Mucosa of stomach (tissue), 1 donor: ENCODE measurements around the gene ZNF407.

Source experiments
- H3K27me3 ChIP-seq: one replicate; pipeline ENCODE4 v1.7.0; 2013; ENCODE audit warnings: mild to moderate bottlenecking, low read length; ENCODE audit not compliant: control insufficient read depth, insufficient read depth
- H3K36me3 ChIP-seq: one replicate; pipeline ENCODE4 v1.7.0; 2013; ENCODE audit warnings: low read length; ENCODE audit not compliant: control insufficient read depth, insufficient read depth
- H3K4me1 ChIP-seq: one replicate; pipeline ENCODE4 v1.7.0; 2013; ENCODE audit warnings: mild to moderate bottlenecking, low read length; ENCODE audit not compliant: control insufficient read depth, insufficient read depth
- H3K4me3 ChIP-seq: one replicate; pipeline ENCODE4 v1.7.0; 2013; ENCODE audit warnings: low read length
- H3K9ac ChIP-seq: one replicate; pipeline ENCODE4 v1.7.0; 2013; ENCODE audit warnings: mild to moderate bottlenecking, low read length, moderate library complexity
- H3K9me3 ChIP-seq: one replicate; pipeline ENCODE4 v1.7.0; 2013; ENCODE audit warnings: mild to moderate bottlenecking, low read length, moderate library complexity; ENCODE audit not compliant: control insufficient read depth
- donor health status: Pancreatic carcinoma.

Gene ZNF407

GRCh38 chr18:74724186-74724585, 126.5 kb downstream of the ZNF407 start:
- no peaks in the 10 kb centered on the region for H3K9me3 ChIP-seq
- no peak overlapping the region for H3K4me3 ChIP-seq
- no peaks in the 10 kb centered on the region for H3K4me1 ChIP-seq
- no peak overlapping the region for H3K9ac ChIP-seq
- no peaks in the 10 kb centered on the region for H3K27me3 ChIP-seq
- H3K36me3 ChIP-seq = no peaks in the 10 kb centered on the region

GRCh38 chr18:74725690-74726089, 128.0 kb downstream of the ZNF407 start:
- Histone ChIP-seq H3K9me3 (no peaks in the 10 kb centered on the region), H3K9ac (no peak overlapping the region), H3K4me3 (no peak overlapping the region), H3K36me3 (no peaks in the 10 kb centered on the region), H3K27me3 (no peaks in the 10 kb centered on the region), H3K4me1 (no peaks in the 10 kb centered on the region)

DNA sequence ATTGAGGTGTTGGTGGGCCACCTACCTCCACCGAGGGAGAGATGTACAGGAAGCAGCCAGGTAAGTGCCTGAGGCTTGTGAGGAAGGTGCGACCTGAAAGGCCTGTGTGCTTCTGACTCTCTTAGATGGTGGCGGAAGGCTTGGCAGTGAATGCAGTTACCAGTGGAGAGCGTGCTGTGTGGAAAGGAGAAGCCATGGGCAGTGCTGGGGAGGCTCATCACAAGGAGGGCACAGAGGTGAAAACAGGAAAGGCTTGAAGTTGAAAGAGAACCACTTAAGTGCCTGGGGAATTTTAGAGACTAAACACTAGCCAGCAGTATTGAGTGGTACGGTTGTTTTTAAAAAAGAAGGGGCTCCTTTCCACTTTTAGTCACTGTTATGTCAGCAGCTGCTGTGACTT, 130.9 kb downstream of the ZNF407 start:
- Histone ChIP-seq H3K27me3 (no peaks in the 10 kb centered on the region), H3K4me1 (no peaks in the 10 kb centered on the region), H3K9ac (no peak overlapping the region), H3K4me3 (no peak overlapping the region), H3K36me3 (no peaks in the 10 kb centered on the region), H3K9me3 (no peaks in the 10 kb centered on the region)

GRCh38 chr18:74731097-74731496, 133.4 kb downstream of the ZNF407 start:
- no peaks in the 10 kb centered on the region for H3K27me3 ChIP-seq
- no peak overlapping the region for H3K9ac ChIP-seq
- H3K36me3 ChIP-seq = no peaks in the 10 kb centered on the region
- H3K4me3 ChIP-seq = no peak overlapping the region
- no peaks in the 10 kb centered on the region for H3K4me1 ChIP-seq
- H3K9me3 ChIP-seq = no peaks in the 10 kb centered on the region

DNA sequence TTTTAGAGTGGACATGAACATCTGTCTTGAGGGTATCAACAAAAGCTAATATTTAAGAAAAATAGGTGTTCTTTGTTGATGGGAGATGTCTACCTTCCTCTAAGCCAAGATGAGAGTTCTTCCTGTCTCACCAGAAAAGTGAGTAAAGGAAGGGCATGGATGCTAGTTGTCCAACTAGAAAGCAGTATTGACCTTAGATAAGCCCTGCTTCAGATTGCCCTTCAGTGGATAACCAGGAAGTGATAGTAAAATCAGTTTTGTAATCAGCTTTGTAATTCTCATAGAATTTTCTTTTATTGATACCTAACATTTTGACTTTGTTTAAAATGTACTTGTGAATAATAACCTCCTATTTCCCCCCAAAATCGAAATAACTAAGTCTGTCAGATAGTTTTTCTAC, 134.7 kb downstream of the ZNF407 start:
- Histone ChIP-seq H3K9me3 (no peaks in the 10 kb centered on the region), H3K4me1 (no peaks in the 10 kb centered on the region), H3K9ac (no peak overlapping the region), H3K27me3 (no peaks in the 10 kb centered on the region), H3K36me3 (no peaks in the 10 kb centered on the region), H3K4me3 (no peak overlapping the region)

- no peak overlapping the region for H3K4me3 ChIP-seq
- no peaks in the 10 kb centered on the region for H3K4me1 ChIP-seq
- no peak overlapping the region for H3K9ac ChIP-seq
- H3K9me3 ChIP-seq = no peaks in the 10 kb centered on the region
- H3K27me3 ChIP-seq = no peaks in the 10 kb centered on the region
- no peaks in the 10 kb centered on the region for H3K36me3 ChIP-seq
Measured at GRCh38 chr18:74733598-74733997, 135.9 kb downstream of the ZNF407 start.

GRCh38 chr18:74734013-74734444, 136.4 kb downstream of the ZNF407 start:
- no peaks in the 10 kb centered on the region for H3K36me3 ChIP-seq
- H3K4me3 ChIP-seq = no peak overlapping the region
- no peaks in the 10 kb centered on the region for H3K9me3 ChIP-seq
- H3K4me1 ChIP-seq = no peaks in the 10 kb centered on the region
- no peak overlapping the region for H3K9ac ChIP-seq
- H3K27me3 ChIP-seq = no peaks in the 10 kb centered on the region

DNA sequence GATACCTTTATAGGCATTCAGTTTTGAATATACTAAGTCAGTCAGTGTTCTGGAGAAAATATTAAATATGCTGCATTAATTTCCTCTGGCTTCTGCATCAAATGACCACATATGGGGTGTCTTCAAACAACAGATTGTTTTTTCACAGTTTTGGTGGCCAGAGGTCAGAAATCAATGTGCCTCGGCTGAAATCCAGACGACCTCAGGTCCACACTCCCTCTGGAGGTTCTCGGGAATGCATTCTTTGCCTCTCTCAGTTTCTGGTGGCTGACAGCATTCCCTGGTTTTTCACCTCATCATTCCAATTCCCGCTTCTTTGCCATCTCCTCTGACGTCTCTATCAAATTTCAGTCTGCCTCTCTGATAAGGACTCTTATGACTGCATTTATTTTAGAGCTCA, 142.3 kb downstream of the ZNF407 start:
- H3K36me3 ChIP-seq = no peaks in the 10 kb centered on the region
- H3K9ac ChIP-seq = no peak overlapping the region
- no peaks in the 10 kb centered on the region for H3K4me1 ChIP-seq
- no peak overlapping the region for H3K4me3 ChIP-seq
- H3K9me3 ChIP-seq = no peaks in the 10 kb centered on the region
- no peaks in the 10 kb centered on the region for H3K27me3 ChIP-seq

- Histone ChIP-seq H3K4me3 (no peak overlapping the region), H3K9ac (no peak overlapping the region), H3K9me3 (no peaks in the 10 kb centered on the region), H3K27me3 (no peaks in the 10 kb centered on the region), H3K4me1 (peaks cover 4% of the 10 kb centered on the region), H3K36me3 (no peaks in the 10 kb centered on the region)
Measured at GRCh38 chr18:74742573-74743243, 145.0 kb downstream of the ZNF407 start.

- Histone ChIP-seq H3K9ac (no peak overlapping the region), H3K36me3 (no peaks in the 10 kb centered on the region), H3K4me3 (no peak overlapping the region), H3K4me1 (peaks cover 4% of the 10 kb centered on the region), H3K27me3 (no peaks in the 10 kb centered on the region), H3K9me3 (no peaks in the 10 kb centered on the region)
Measured at GRCh38 chr18:74745633-74746403, 148.1 kb downstream of the ZNF407 start.

GRCh38 chr18:74748809-74749208, 151.1 kb downstream of the ZNF407 start:
- Histone ChIP-seq H3K4me1 (peaks cover 4% of the 10 kb centered on the region), H3K9me3 (no peaks in the 10 kb centered on the region)

DNA sequence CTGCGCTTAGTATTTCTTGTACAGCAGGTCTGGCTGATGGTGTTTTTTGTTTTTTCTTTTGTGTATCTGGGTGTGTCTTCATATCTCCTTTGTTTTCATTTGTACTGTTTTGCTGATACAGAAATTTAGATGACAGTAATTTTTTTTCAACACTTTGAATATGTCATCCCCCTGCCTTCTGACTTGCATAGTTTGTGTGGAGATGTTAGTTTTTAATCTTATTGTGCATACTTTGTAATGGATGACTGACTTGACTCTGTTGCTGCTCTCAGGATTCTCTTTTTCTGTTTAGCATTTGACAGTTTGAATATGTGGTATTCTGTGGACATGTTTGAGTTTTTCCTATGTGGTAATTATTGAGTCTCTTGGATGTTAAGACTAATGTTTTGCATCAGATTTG, 161.3 kb downstream of the ZNF407 start:
- Histone ChIP-seq H3K27me3 (no peaks in the 10 kb centered on the region), H3K9me3 (no peaks in the 10 kb centered on the region), H3K9ac (no peak overlapping the region), H3K36me3 (no peaks in the 10 kb centered on the region), H3K4me3 (no peak overlapping the region), H3K4me1 (no peaks in the 10 kb centered on the region)

More at GRCh38 chr18:74748809-74749208, 151.1 kb downstream of the ZNF407 start:
- Histone ChIP-seq H3K4me3 (no peak overlapping the region), H3K9ac (no peak overlapping the region), H3K27me3 (no peaks in the 10 kb centered on the region), H3K36me3 (no peaks in the 10 kb centered on the region)
